ENCODE measurements around the gene NQO2.
"Not testable (repeated sequence)": the region's sequence is repeated elsewhere in the genome, so short reads cannot be mapped to it uniquely, and the experiment has no call there.

- TF ChIP-seq CTCF (IDR thresholded peaks at IDR 0.05) = peak; percentile 37 to 69 (median 62)
- TF ChIP-seq POLR2A (IDR thresholded peaks at IDR 0.05) = not testable (repeated sequence)
Measured at GRCh38 chr6:2998249-2998997, 1.3 kb upstream of the NQO2 start.

All from heart left ventricle (tissue), 13 donors.